Transverse colon (tissue), 4 donors: Measurements from ENCODE around the gene RLN2. TPM values are rescaled to one million over a fixed set of nuclear protein-coding genes. Genes with fewer than 3 reads are reported as not detected.

Experiments
- DNase-seq: peaks from one replicate; pipeline ENCODE4 v3.0.0-alpha.2; 2019
- H3K27ac ChIP-seq, 4 donors: fragments of 200-600 bp; sonication (generic); 2 replicates each; pipeline ENCODE4 v1.5.1; 2016 to 2018; ENCODE audit warnings: inconsistent platforms in 4 of 4
- H3K27me3 ChIP-seq: fragments of 200-600 bp; sonication (generic); 2 replicates; pipeline ENCODE4 v1.5.1; 2017; ENCODE audit warnings: inconsistent platforms
- H3K36me3 ChIP-seq, 4 donors: fragments of 200-600 bp; sonication (generic); 2 replicates each; pipeline ENCODE4 v1.5.1; 2017 to 2019; ENCODE audit warnings: inconsistent platforms in 4 of 4
- H3K4me1 ChIP-seq, 4 donors: fragments of 200-600 bp; sonication (generic); 2 replicates each; pipeline ENCODE4 v1.5.1; 2017 to 2020; ENCODE audit warnings: inconsistent platforms in 4 of 4
- H3K4me3 ChIP-seq, 4 donors: fragments of 200-600 bp; sonication (generic); 1 replicate in 1 of 4; 2 replicates in 3 of 4; pipeline versions ENCODE4 v1.5.1 to v1.6.1; 2017 to 2019; ENCODE audit warnings: inconsistent platforms in 4 of 4
- H3K9me3 ChIP-seq, 2 donors: fragments of 200-600 bp; sonication (generic); 2 replicates each; pipeline ENCODE4 v1.5.1; 2017 to 2019; ENCODE audit warnings: inconsistent platforms in 2 of 2
- EP300 ChIP-seq: sonication (generic); formaldehyde crosslinking; IDR thresholded peaks from one replicate; pipeline ENCODE4 v1.6.1; 2017; ENCODE audit warnings: antibody characterized with exemption, low read depth
- POLR2A ChIP-seq: fragments of 450-650 bp; IDR thresholded peaks from one replicate; pipeline ENCODE4 v1.6.1; 2016; ENCODE audit warnings: antibody characterized with exemption, mild to moderate bottlenecking, moderate library complexity
- POLR2AphosphoS5 ChIP-seq, 3 donors: sonication (generic); formaldehyde crosslinking; IDR thresholded peaks; one replicate each; pipeline ENCODE4 v1.6.1; 2016; ENCODE audit warnings: antibody characterized with exemption in 3 of 3
- WGBS, 2 donors: methylation state at CpG; one replicate each; pipeline ENCODE4 v1.1.5; 2018; ENCODE audit warnings: low coverage in 1 of 2; 5-methylcytosine and 5-hydroxymethylcytosine counted together
- in situ Hi-C, 4 donors: fragments of 200-750 bp; cut with MboI; loops; one replicate each; pipeline versions ENCODE4 v1.15.0 to v1.15.1; 2017; ENCODE audit warnings: low sequenced_read_pairs in 3 of 4, low pct_ligation_motif_present in 1 of 4, low pct_unique_long_range_greater_than_20kb in 1 of 4
- intact Hi-C: fragments of 100-400 bp; cut with DNase I; formaldehyde crosslinking; loops from one replicate; pipeline ENCODE4 v1.15.1; 2023; ENCODE audit warnings: low total_unique reads
- total RNA-seq, 4 donors: library from RNA; depleted of rRNA; stranded (reverse); fragments of >200 nt; gene quantifications; one replicate each; pipeline ENCODE4 v1.1.0, GENCODE V29; 2016
- TF ChIP-seq, protein P1 (sequence below), 5 experiments: fragments of 200-600 bp in 3 of 5; fragments of 450-650 bp in 2 of 5; sonication (generic) in 3 of 5; IDR thresholded peaks; 1 replicate in 2 of 5; 2 replicates in 3 of 5; pipeline ENCODE4 v1.5.1; 2016 to 2017; ENCODE audit warnings: antibody characterized with exemption in 5 of 5, inconsistent platforms in 3 of 5, mild to moderate bottlenecking in 2 of 5, moderate library complexity in 1 of 5

The RLN2 gene
- total RNA-seq, 4 donors from 2014 or later, result not detected

DNA sequence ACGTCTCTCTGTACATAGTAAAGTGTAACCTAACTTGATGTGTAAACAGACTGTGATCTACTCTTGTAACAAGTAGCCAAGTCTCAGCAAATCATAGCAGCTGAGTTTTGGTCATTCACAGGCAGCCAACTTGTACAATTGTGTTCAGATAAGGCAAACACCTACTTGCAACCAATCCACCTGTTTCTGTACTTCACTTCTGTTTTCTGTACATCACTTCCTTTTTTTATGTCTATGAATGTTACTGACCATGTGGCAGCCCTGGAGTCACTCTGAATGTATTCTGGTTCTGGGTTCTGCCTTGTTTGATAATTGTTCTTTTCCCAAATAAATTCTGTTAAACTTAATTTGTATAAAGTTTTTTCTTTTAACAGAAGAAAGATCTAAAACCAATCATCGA lies 26.0 kb downstream of the RLN2 start:
- in situ Hi-C loops (loop anchor here in 1 of 4 donors (25.0 kb wide), 1 partner anchor 91 kb away; the partner anchor contains the start of gene INSL6), intact Hi-C loops (no loop called here)
- Histone ChIP-seq H3K27me3 (no peaks in the 10 kb centered on the region), H3K4me1 (no peaks in the 10 kb centered on the region), H3K9me3 (no peaks in the 10 kb centered on the region), H3K36me3 (no peaks in the 10 kb centered on the region), H3K27ac (no peak overlapping the region), H3K4me3 (no peak overlapping the region)
- DNase-seq, result no peak
- TF ChIP-seq POLR2A (no peak), EP300 (no peak), POLR2AphosphoS5 (IDR thresholded peaks at IDR 0.05) (no peak)
- TF ChIP-seq, protein P1, sequence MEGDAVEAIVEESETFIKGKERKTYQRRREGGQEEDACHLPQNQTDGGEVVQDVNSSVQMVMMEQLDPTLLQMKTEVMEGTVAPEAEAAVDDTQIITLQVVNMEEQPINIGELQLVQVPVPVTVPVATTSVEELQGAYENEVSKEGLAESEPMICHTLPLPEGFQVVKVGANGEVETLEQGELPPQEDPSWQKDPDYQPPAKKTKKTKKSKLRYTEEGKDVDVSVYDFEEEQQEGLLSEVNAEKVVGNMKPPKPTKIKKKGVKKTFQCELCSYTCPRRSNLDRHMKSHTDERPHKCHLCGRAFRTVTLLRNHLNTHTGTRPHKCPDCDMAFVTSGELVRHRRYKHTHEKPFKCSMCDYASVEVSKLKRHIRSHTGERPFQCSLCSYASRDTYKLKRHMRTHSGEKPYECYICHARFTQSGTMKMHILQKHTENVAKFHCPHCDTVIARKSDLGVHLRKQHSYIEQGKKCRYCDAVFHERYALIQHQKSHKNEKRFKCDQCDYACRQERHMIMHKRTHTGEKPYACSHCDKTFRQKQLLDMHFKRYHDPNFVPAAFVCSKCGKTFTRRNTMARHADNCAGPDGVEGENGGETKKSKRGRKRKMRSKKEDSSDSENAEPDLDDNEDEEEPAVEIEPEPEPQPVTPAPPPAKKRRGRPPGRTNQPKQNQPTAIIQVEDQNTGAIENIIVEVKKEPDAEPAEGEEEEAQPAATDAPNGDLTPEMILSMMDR (IDR thresholded peaks at IDR 0.05), result no peak
- 36 to 53% methylated on average over 2 of the region's 2 CpGs for WGBS, 2 donors

DNA sequence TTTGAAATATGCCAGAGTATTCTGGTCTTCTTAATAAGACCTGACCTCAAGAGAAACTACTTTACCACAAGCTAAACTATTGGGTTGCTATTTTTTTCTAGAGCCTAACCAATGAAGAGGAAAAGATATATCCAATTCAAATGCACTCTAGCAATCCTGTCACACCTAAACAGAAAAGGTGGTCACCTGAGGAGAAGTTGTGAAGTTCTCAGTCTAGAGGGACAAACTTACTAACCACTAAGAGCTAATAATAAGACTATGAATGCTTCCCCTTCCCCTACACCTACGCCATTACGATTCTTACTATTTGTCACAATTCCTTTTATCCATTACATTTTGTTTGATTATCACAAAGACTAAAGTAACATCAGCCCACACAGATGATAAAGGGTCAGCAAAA lies 29.7 kb downstream of the RLN2 start:
- in situ Hi-C loops (loop anchor here in 1 of 4 donors (25.0 kb wide), 1 partner anchor 87 kb away; the partner anchor contains the start of gene INSL6), intact Hi-C loops (no loop called here)
- no peaks in the 10 kb centered on the region for H3K27me3 ChIP-seq
- H3K4me3 ChIP-seq, result no peak overlapping the region
- no peak overlapping the region for H3K27ac ChIP-seq
- 87 to 95% methylated on average over 2 of the region's 2 CpGs for WGBS, 2 donors
- no peaks in the 10 kb centered on the region for H3K4me1 ChIP-seq
- H3K36me3 ChIP-seq, result no peaks in the 10 kb centered on the region
- no peaks in the 10 kb centered on the region for H3K9me3 ChIP-seq
- DNase-seq, result no peak
- no peak for TF ChIP-seq POLR2AphosphoS5 (IDR thresholded peaks at IDR 0.05)
- no peak for TF ChIP-seq EP300
- TF ChIP-seq, protein P1 (IDR thresholded peaks at IDR 0.05), result no peak
- TF ChIP-seq POLR2A, result no peak

DNA sequence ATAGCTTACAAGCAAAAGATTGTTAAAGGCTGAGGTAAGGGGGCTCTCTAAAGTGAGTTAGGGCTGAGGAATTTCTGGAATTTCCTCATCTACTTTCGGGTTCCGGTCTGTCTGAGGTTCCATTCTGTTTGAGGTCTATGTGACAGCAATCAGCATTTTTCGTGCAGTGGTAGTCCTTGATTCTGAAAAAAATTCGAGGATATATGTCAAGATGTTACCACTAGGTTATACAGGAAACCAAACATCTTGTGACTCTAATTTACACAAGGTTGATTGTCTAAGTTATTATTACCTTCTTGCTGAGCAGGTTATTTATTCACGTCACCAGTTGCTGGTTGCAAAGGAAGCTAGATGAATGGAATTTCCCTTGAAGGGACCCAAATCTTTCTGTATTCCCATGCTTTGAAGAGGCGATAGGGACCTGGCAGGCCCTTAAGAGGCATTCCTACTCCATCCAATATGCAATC lies 35.2 kb downstream of the RLN2 start:
- TF ChIP-seq POLR2A (no peak), POLR2AphosphoS5 (IDR thresholded peaks at IDR 0.05) (no peak)
- in situ Hi-C loops, result no loop called here
- H3K27ac ChIP-seq, result no peak overlapping the region

DNA sequence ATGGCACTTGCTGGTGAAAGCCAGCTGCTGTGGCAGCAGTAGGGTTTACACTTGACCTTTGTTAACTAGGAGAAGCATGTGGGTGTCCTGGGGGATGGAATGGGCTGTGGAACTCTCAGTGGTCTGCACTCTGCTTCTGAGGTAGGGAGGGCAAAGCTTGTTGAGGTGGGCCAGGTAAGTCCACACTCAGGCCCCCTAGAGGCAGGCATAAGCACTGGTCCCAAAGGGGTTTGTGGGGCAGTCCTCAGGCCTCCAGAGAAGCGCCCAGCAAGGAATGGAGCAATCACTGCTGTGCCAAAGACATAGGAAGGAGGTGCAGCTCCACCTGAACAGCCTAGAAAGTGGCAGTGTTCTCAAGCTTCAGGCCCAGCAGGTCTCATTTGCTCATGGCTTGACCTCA lies 38.6 kb downstream of the RLN2 start:
- DNase-seq, result no peak
- no peaks in the 10 kb centered on the region for H3K27me3 ChIP-seq
- intact Hi-C loops, result no loop called here
- 57% methylated on average over 1 of the region's 1 CpG; no CpG with 5 or more reads in 1 of the 2 donors for WGBS, 2 donors
- in situ Hi-C loops, result no loop called here
- no peak overlapping the region for H3K27ac ChIP-seq
- H3K4me3 ChIP-seq, result no peak overlapping the region
- H3K36me3 ChIP-seq, result no peaks in the 10 kb centered on the region
- TF ChIP-seq POLR2A (no peak), EP300 (no peak), POLR2AphosphoS5 (IDR thresholded peaks at IDR 0.05) (no peak)
- TF ChIP-seq, protein P1 (IDR thresholded peaks at IDR 0.05), result no peak
- H3K9me3 ChIP-seq, result no peaks in the 10 kb centered on the region
- H3K4me1 ChIP-seq, result peaks cover 0 to 5% (median 0%) of the 10 kb centered on the region in 4 donors

More for the DNA sequence above, 35.2 kb downstream of the RLN2 start:
- 23 to 59% methylated on average over 3 to 6 of the region's 6 CpGs for WGBS, 2 donors
- no peaks in the 10 kb centered on the region for H3K36me3 ChIP-seq
- H3K4me1 ChIP-seq, result no peaks in the 10 kb centered on the region
- H3K4me3 ChIP-seq, result no peak overlapping the region
- no peaks in the 10 kb centered on the region for H3K27me3 ChIP-seq
- no peaks in the 10 kb centered on the region for H3K9me3 ChIP-seq
- no peak for DNase-seq
- intact Hi-C loops, result no loop called here

DNA sequence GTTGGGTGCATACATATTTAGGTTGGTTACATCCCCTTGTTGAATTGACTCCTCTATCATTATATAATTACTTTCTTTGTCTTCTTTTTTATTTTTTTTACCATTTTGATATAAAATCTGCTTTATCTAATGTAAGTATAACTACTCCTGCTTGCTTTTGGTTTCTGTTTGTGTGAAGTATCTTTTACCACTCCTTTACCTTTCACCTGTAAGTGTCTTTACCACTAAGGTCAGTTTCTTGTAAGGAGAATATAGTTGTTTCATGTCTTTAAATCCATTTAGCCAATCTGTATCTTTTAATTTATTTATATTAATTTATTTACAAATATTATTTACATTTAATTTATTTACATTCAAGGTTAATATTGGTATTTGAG lies 40.3 kb downstream of the RLN2 start:
- no peak overlapping the region for H3K4me3 ChIP-seq
- no peak for TF ChIP-seq EP300
- TF ChIP-seq, protein P1 (IDR thresholded peaks at IDR 0.05), result no peak
- no peak for TF ChIP-seq POLR2AphosphoS5 (IDR thresholded peaks at IDR 0.05)
- no peak for TF ChIP-seq POLR2A
- no peaks in the 10 kb centered on the region for H3K9me3 ChIP-seq
- H3K27me3 ChIP-seq, result no peaks in the 10 kb centered on the region
- H3K36me3 ChIP-seq, result no peaks in the 10 kb centered on the region
- in situ Hi-C loops, result no loop called here
- no peak overlapping the region for H3K27ac ChIP-seq
- intact Hi-C loops, result no loop called here
- peaks cover 0 to 5% (median 0%) of the 10 kb centered on the region in 4 donors for H3K4me1 ChIP-seq
- DNase-seq, result no peak
